Measurements from ENCODE around the gene CADM1.

CADM1 gene

DNA sequence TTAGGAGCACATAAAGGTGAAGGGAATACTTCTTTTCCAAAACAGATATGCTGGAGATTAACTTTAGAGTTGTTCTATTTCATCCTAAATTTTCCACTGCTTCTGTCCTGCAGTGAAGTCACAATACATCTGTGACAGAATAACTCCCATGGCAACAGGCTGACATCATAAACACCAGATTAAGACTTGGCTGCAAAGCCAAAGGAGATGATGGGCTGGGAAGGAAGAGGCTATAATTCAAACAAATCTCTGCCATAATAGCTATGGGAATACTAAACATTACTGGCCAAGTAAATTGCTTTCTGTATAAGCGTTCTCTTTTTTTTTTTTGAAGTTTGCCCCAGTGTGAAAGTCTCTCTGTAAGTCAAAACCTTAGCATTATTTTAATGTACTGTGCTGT is 107.7 kb downstream of the CADM1 start:
- DNase-seq = no peak

DNA sequence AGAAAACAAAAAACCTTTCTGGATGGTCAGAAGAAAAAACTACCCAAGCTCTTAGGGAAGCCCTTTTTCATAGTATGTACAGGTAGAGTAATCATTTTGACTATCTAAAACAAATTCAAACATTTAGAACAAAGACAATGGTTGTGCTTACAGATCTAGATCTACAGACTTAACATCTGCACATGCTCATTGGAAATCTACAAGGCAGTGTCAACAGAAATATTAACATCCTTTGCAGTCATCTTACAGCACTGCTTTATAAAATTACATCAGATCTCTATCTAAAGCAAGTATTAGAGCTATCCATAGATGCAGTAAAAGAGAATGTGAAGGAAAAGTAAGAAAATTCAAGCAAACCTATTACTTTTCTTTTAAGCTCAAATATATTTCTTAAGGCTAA is 110.3 kb downstream of the CADM1 start:
- no peak for DNase-seq

DNA sequence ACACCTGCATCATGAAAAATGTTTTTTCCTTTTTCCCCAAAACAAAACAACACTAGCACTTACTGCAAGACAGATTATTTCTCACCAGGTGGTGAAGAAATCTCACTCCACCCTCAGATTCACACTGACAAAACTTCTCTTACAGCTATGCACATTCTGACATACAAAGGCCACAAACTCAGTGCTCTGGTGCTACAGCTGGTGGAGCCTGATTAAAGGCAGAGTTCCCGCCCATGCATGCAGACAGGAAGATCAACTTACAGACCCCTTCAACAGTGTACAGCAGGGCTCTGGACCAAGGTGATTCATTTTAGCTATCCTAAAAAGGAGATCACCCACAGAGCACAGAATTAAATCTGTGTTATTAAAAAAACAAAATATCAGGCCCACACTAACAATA is 112.6 kb downstream of the CADM1 start:
- peak; percentile 13 for DNase-seq

DNA sequence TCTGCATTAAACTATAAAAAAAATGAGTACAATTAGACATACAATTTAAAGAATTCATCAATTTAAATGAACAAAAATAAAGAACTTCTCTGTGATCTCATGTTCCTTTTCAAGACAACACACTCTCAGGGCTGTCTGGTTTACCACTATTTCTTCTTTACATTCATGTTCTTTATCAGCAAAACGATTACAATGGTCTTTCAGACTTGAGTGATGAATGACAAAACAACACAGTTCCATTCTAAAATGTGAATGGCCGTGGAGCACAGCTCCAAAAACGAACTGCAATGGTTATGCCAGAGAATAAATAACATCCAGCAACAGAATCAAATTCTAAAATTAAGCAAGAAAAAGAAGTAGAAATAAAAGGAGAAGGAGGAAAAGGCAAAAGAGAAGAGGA is 113.1 kb downstream of the CADM1 start:
- DNase-seq = no peak

DNA sequence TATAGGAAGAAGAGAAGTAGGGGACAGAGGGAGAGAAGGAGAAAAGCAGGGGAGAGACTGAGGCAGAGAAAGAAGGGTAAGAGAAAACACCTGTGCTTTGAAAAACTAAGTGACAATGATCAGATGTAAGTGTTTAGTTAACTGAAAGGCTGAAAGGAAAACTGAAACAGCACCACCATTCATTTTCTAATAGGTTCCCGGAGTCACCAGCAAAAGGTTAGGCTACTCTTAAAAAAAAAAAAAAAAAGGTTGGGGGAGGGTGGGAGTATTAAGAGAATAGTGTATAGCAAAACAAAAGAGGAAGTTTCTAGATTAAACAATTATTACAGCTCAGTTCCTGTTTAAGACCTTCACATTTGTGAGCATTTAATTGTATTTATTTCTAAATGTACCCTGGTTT is 113.8 kb downstream of the CADM1 start:
- no peak for DNase-seq

- no peak for DNase-seq
Observed at GRCh38 chr11:115389790-115390189, 114.4 kb downstream of the CADM1 start.

GRCh38 chr11:115385226-115385625 is 119.0 kb downstream of the CADM1 start:
- no peak for DNase-seq

DNA sequence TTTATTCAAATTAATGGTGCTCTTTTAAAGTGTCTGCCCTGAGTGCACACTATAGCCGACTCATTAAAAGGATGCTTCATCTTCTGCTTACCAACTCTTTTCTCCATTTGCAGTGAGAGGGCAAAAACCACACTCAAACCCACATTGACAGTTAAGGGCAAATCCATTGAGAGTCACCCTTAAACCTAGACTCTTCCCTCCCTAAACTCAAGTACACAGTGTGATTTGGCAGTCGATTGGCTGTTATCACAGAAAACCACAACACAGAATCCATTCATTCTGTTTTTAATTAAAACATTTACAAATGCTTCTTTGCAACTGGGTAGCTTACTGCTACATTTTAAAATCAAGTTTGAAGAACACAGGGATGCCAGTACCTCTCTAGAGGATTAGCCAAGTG is 120.0 kb downstream of the CADM1 start:
- peak; percentile 47 for DNase-seq

- no peak for DNase-seq
Observed at GRCh38 chr11:115383431-115383830, 120.8 kb downstream of the CADM1 start.

DNA sequence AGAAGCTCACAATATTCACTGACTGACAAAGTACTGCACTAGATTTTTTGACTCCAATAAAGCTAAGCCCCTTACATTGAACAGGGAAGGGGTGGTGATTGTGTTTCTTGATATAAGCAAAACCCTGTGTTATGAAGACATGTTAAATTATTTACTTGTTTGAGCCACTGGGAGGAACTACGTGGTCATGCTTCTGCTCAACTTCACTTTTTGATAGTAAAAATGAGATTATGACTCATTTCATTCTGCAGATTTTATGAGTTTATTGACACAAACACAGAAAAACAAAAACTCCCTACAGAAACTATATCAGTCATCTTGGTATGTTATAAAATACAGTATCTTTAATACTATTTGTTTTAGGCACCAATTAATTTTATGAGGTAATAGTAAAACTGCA is 124.7 kb downstream of the CADM1 start:
- no peak for DNase-seq

DNA sequence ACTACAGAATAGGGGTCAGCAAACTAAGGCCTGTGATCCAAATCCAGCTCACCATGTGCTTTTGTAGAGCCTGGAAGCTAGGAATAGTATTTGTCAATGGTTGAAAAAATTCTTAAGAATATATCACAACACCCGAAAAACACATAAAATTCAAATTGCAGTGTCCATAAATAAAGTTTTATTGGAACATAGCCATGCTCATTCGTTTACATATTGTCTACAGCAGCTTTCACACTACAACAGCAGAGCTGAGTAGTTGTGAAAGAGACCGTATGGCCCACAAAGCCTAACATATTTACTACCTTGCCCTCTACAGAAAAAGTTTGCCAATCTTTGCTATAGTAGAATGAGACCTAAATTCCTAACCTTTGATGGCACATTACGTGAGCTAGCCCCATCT is 125.7 kb downstream of the CADM1 start:
- no peak for DNase-seq

DNA sequence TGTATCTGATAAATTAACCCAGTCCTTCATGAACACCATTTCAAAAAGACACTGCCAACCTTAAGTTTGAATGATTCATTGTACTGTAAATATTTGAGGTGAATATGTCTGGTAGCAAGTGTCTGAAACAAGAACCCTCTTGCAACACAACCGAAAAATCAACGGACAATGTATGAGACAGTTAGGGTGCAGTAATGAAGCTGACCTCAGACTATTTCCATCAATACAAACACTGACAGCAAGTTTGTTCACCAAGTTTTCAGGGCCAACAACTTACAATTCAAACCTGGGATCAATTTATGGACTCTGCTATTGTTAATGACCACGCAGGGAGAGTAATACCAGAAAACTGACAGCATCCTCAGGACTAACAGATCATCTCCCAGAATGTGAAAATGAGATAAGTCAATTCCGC is 126.3 kb downstream of the CADM1 start:
- DNase-seq = no peak

DNA sequence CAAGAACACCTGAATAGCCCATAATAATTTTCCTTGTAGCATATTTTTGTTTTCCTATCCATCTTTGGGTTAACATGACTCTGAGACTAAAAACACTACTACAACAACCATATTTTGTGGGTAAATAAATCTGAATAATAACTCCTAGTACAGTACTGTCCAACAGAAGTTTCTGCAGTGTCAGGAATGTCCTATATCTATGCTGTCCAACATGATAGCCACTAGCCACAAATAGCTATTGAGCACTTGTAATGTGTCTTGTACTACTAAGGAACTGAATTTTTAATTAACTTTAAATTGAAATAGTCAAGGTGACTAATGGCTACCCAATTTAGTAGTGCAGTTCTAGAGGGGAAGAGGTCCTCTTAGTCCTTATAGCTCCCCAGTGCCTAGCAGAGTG is 135.6 kb downstream of the CADM1 start:
- DNase-seq = no peak

- no peak for DNase-seq
Observed at GRCh38 chr11:115366826-115367225, 137.4 kb downstream of the CADM1 start.

DNA sequence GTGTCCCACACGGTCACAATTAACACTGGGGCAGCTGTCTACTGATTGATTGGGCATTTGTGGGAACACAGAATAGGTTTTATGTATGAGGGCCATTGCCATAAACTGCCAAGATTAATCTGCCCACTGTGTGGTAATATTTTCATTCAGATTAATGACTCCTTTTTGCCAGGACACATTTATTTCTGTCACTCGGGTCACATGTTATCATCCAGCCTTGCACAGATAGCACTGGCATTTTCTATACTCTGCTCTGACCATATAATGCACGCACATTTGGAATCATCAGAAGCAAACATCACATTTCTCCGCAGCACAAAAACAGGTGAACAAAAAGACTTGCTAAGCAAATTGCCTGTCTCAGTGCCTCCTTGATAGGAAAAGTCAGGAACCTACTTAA is 138.3 kb downstream of the CADM1 start:
- DNase-seq = no peak

DNA sequence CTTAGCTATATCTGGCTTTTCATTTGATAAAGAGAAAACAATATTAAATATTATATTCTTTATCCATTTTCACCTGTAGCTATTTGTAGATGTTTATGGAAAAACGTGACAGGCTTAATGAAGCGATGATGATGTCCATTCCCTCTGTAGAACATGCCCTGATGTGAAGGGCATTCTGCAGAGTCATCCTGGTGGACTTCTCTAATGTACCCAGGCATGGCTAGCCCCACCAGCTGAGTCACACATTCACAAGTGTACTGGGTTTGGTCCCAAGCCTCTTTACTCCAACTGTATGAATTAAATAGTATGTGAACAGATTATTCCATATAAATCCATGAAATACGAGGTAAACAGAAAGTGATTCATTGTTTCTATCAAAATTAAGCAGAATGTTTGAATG is 139.3 kb downstream of the CADM1 start:
- no peak for DNase-seq

GRCh38 chr11:115363921-115364320 is 140.3 kb downstream of the CADM1 start:
- DNase-seq = no peak

- no peak for DNase-seq
Observed at GRCh38 chr11:115363426-115363825, 140.8 kb downstream of the CADM1 start.

- no peak for DNase-seq
Observed at GRCh38 chr11:115362997-115363396, 141.2 kb downstream of the CADM1 start.

DNA sequence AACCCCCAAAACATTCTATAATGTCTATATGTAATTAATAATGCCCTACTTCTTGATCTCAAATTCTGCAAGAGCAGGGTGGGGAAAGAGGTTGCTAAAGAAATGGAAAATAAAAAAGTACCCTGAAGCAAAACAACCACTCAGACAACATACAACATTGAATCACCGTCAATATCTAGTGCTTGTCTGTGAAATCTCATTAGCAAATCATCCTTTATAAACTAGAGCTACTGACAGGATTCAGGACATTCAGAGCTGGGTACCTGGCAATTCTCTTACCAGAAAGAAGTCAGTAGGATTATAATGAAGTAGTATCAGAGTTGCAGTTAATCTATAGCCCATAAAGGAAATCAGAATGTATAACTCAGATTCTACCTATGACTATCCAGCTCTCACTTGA is 143.2 kb downstream of the CADM1 start:
- DNase-seq = no peak

- no peak for DNase-seq
Observed at GRCh38 chr11:115360186-115360824, 143.9 kb downstream of the CADM1 start.

DNA sequence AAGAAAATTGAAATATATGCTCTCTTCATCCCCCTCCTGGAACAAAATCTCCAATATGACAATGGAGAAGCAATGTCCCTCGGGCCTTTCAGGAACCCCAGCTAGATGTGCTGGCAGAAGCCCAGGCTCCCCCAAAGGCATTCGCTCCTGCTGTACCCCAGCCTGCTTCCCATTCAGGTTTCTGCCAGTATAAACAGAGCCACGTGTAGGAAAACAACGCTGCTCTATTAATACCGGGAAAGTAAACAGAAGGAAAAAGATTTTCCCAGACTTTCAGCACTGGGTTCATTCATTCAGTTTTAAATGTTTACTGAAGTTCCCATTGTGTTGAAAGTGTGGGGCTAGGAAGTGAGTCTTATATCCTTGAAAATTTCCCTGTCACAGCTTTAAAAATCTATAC is 147.1 kb downstream of the CADM1 start:
- DNase-seq = no peak

GRCh38 chr11:115352805-115353485 is 151.3 kb downstream of the CADM1 start:
- no peak for DNase-seq

DNA sequence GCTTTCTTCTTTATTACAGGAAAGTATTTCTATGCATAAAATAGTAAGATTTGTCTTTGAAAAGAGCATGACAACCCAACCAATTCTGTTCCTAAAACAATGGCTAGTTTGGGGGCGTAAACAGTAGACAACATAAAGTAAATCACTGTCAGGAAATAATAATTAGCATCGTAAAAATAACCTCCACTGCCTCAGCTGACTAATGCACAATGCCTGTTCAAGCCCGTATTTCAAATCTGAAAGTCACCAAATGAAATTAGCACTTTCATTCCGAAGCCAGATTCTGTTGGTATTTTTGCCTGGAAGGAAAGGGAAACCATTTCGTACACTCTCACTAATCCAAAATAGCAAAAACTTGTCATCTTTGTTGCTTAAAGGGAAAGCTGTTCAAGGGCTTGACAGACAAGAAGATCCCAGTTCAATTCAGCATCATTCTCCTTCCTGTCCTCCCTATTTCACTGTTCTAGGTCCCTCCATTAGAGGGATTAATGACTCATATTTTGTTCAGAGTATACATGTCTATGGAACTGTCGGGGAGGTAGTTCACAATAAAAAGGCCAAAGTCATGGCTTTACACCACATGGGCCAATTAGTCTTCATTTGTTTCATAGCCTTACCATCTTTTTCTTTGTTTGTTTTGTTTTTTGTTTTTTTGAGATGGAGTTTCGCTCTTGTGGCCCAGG is 154.7 kb downstream of the CADM1 start:
- DNase-seq = no peak
